Measurements from ENCODE around the gene DDX50.

The DDX50 gene

DNA sequence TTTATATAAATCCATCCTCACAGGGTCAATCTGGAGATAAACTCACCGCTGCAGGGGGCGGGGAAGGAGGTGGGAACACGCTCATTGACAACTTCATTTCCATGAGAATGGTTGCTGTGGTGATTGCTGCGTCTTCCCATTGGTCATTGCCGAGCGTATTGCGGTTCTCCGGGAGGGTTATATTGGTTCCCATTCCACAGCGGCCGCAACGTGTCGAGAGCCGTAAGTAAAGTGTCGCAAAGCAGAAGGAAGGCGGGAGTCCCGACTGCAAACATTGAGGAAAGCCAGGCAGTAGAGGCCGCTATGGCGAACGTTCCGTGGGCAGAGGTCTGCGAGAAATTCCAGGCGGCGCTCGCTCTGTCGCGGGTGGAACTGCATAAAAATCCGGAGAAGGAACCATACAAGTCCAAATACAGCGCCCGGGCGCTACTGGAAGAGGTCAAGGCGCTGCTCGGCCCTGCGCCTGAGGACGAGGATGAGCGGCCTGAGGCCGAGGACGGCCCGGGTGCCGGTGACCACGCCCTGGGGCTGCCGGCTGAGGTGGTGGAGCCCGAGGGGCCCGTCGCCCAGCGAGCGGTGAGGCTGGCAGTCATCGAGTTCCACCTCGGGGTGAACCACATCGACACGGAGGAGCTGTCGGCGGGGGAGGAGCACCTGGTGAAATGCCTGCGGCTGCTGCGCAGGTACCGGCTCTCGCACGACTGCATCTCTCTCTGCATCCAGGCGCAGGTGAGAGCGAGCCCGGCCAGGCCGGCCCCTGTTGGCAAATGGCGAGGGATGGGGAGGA, 87.6 kb downstream of the DDX50 start, which contains the start of gene KIFBP:
Gene KIFBP, plus strand, starts transcription at position 274 of the 787 bp plus-strand sequence. Its CDS starts 30 bp downstream, at position 304.
- peak; percentile 96 for DNase-seq (ENCODE audit: extremely low spot score)
- ChIA-PET POLR2A (interaction anchor here (1.2 to 1.6 kb wide), 2 partner anchors 33 to 136 kb away, joined by 3 to 8 read pairs; partner anchors contain the start of gene DDX21), CTCF (no interaction called here)
- TF ChIP-seq ELF4 (IDR thresholded peaks at IDR 0.05), result no peak
- TF ChIP-seq L3MBTL2 (conservative IDR thresholded peaks at IDR 0.05), result peak; percentile 47
- TF ChIP-seq, protein P1, sequence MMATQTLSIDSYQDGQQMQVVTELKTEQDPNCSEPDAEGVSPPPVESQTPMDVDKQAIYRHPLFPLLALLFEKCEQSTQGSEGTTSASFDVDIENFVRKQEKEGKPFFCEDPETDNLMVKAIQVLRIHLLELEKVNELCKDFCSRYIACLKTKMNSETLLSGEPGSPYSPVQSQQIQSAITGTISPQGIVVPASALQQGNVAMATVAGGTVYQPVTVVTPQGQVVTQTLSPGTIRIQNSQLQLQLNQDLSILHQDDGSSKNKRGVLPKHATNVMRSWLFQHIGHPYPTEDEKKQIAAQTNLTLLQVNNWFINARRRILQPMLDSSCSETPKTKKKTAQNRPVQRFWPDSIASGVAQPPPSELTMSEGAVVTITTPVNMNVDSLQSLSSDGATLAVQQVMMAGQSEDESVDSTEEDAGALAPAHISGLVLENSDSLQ (IDR thresholded peaks at IDR 0.05), result peak; percentile 93
- no peak for TF ChIP-seq BHLHE40 (IDR thresholded peaks at IDR 0.05; ENCODE audit: borderline replicate concordance)
- TF ChIP-seq FOXK2 (IDR thresholded peaks at IDR 0.05), result peak; percentile 37; the same call in 1 of the 2 replicates

DNA sequence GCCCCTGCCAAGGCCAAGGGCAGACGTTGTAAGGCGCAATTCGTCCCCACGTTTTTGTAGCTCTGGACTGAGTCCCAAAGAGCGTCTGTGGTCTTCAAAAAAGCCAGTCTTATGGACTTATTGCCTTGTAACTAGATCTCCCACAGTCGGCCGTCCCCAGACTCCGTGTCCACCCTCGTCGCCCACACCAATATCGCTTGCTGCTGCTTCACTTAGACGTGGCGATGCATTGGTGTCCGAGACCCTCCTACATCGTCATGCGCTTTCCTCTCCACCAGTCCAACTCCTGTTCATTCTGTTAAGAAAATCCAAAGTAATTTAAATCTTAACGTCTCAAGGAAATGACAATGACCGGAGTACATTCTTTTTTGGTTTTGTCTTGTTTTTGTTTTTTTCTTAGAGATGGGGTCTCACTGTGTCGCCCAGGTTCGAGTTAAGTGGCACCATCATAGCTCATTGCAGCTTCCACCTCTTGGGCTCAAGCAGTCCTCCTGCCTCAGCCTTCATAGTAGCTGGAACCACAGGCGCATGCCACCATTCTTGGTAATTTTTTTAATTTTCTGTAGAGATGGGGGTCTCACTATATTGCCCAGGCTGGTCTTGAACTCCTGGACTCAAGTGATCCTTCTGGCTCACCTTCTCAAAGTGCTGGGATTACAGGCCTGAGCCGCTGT, 88.3 kb downstream of the DDX50 start:
- no peak for DNase-seq (ENCODE audit: extremely low spot score)
- ChIA-PET POLR2A (interaction anchor here (1.2 kb wide), 1 partner anchor 135 kb away, joined by 3 read pairs; no protein-coding TSS in a partner anchor), CTCF (interaction anchor here (0.7 kb wide), 2 partner anchors 26 to 384 kb away, joined by 3 read pairs; no protein-coding TSS in a partner anchor)
- no peak for TF ChIP-seq ZNF384 (IDR thresholded peaks at IDR 0.05)
- no peak for TF ChIP-seq SUZ12 (IDR thresholded peaks at IDR 0.05)
- TF ChIP-seq BHLHE40 (IDR thresholded peaks at IDR 0.05; ENCODE audit: borderline replicate concordance), result no peak
- no peak for TF ChIP-seq ARNT (IDR thresholded peaks at IDR 0.05)
- no peak for TF ChIP-seq LEF1 (IDR thresholded peaks at IDR 0.05; ENCODE audit: borderline replicate concordance)
- TF ChIP-seq FOXA1 (IDR thresholded peaks at IDR 0.05), result no peak
- TF ChIP-seq, protein P1 (IDR thresholded peaks at IDR 0.05), result no peak
- no peak for TF ChIP-seq SP1 (IDR thresholded peaks at IDR 0.05)
- no peak for TF ChIP-seq ELF4 (IDR thresholded peaks at IDR 0.05)
- TF ChIP-seq FOXM1 (IDR thresholded peaks at IDR 0.05; ENCODE audit: borderline replicate concordance), result no peak
- TF ChIP-seq TARDBP (IDR thresholded peaks at IDR 0.05), result no peak
- no peak for TF ChIP-seq FOXK2 (IDR thresholded peaks at IDR 0.05)
- TF ChIP-seq HDGF (IDR thresholded peaks at IDR 0.05; ENCODE audit: borderline replicate concordance), result no peak
- no peak for TF ChIP-seq L3MBTL2 (conservative IDR thresholded peaks at IDR 0.05)
- no peak for TF ChIP-seq CTBP1 (IDR thresholded peaks at IDR 0.05; ENCODE audit: borderline replicate concordance)
- no peak for TF ChIP-seq NFRKB (IDR thresholded peaks at IDR 0.05)

- DNase-seq (ENCODE audit: extremely low spot score), result no peak
- TF ChIP-seq, protein P1 (IDR thresholded peaks at IDR 0.05), result peak; percentile 66
- no peak for TF ChIP-seq CTBP1 (IDR thresholded peaks at IDR 0.05; ENCODE audit: borderline replicate concordance)
- CTCF ChIA-PET, result no interaction called here
- POLR2A ChIA-PET, result interaction anchor here (1.0 to 1.8 kb wide), 2 partner anchors 12 to 37 kb away, joined by 3 to 5 read pairs; partner anchors contain the start of gene DDX21
Measured at GRCh38 chr10:68992636-68993440, 91.7 kb downstream of the DDX50 start.

All from HEK293T (cell line).